ENCODE results near the gene LRR1. TPM values are rescaled to one million over a fixed set of nuclear protein-coding genes. Genes with fewer than 3 reads are reported as not detected.

LRR1 gene
- total and polyA plus RNA-seq, 9 of the 15 experiments (the other 6 are each of a cell fraction or from before 2014, with no cell fraction given), result 26.5 to 58.1 (median 31.8) TPM

DNA sequence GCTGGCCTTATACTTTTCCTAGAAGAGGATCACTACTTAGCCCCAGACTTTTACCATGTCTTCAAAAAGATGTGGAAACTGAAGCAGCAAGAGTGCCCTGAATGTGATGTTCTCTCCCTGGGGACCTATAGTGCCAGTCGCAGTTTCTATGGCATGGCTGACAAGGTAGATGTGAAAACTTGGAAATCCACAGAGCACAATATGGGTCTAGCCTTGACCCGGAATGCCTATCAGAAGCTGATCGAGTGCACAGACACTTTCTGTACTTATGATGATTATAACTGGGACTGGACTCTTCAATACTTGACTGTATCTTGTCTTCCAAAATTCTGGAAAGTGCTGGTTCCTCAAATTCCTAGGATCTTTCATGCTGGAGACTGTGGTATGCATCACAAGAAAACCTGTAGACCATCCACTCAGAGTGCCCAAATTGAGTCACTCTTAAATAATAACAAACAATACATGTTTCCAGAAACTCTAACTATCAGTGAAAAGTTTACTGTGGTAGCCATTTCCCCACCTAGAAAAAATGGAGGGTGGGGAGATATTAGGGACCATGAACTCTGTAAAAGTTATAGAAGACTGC lies 23.4 kb downstream of the LRR1 start:
- peaks cover 4 to 10% of the 10 kb centered on the region in 2 experiments; a peak in 4 of 5 replicates for H3K4me1 ChIP-seq (replicated peaks in 1 of 2; ENCODE audit: control insufficient read depth in 2 of 2, insufficient read depth in 2 of 2, low read length in 2 of 2)
- peak overlapping the region; percentile 82 for H3K4me2 ChIP-seq (ENCODE audit: insufficient read depth, low read length)
- ChIA-PET CTCF (ENCODE audit: low intra/inter-chr PET ratio) (no interaction called here), POLR2A (interaction anchor here (2.6 to 5.3 kb wide), 4 partner anchors 9 to 35 kb away, joined by 10 to 36 read pairs (median 18); partner anchors contain the start of genes DNAAF2, LRR1 and RPS29)
- no peaks in the 10 kb centered on the region for H3K27me3 ChIP-seq (ENCODE audit: control insufficient read depth in 2 of 2, insufficient read depth in 2 of 2, low read length in 2 of 2)
- H3K4me3 ChIP-seq, result peak overlapping the region; percentile 89
- TF ChIP-seq MTA1 (IDR thresholded peaks at IDR 0.05; ENCODE audit: borderline replicate concordance), result no peak
- TF ChIP-seq SNRNP70 (optimal IDR thresholded peaks at IDR 0.05; ENCODE audit: low read depth, low read length), result no peak
- TF ChIP-seq NCOA1 (IDR thresholded peaks at IDR 0.05; ENCODE audit: low read depth), result no peak
- peak; percentile 12; the same call in 1 of the 2 replicates for TF ChIP-seq TEAD4 (IDR thresholded peaks at IDR 0.05; ENCODE audit: low read length)
- TF ChIP-seq TEAD4 (CRISPR knock-in tag; IDR thresholded peaks at IDR 0.05; ENCODE audit: borderline replicate concordance), result no peak
- no peak for TF ChIP-seq HMG20B (CRISPR knock-in tag; IDR thresholded peaks at IDR 0.05)
- TF ChIP-seq, protein P1, sequence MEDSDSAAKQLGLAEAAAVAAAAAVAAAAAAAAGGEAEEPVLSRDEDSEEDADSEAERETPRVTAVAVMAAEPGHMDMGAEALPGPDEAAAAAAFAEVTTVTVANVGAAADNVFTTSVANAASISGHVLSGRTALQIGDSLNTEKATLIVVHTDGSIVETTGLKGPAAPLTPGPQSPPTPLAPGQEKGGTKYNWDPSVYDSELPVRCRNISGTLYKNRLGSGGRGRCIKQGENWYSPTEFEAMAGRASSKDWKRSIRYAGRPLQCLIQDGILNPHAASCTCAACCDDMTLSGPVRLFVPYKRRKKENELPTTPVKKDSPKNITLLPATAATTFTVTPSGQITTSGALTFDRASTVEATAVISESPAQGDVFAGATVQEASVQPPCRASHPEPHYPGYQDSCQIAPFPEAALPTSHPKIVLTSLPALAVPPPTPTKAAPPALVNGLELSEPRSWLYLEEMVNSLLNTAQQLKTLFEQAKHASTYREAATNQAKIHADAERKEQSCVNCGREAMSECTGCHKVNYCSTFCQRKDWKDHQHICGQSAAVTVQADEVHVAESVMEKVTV (CRISPR knock-in tag; IDR thresholded peaks at IDR 0.05), result no peak
- TF ChIP-seq SRSF1 (IDR thresholded peaks at IDR 0.05; ENCODE audit: low read depth, low read length), result no peak
- TF ChIP-seq FOSL1 (tag; conservative IDR thresholded peaks at IDR 0.05), result no peak
- H3K9me3 ChIP-seq (replicated peaks; ENCODE audit: control insufficient read depth, insufficient read depth, low read depth, low read length), result no peaks in the 10 kb centered on the region
- DNase-seq (ENCODE audit: extremely low read depth in 1 of 4, low spot score in 3 of 4), result no peak
- peaks cover 89% of the 10 kb centered on the region for H3K79me2 ChIP-seq (ENCODE audit: control insufficient read depth, insufficient read depth, low read length)
- intact Hi-C loops (cut with micrococcal nuclease), result loop anchor here (5.0 to 10.0 kb wide), 2 partner anchors 35 to 157 kb away; partner anchors contain the start of gene RPS29
- peaks cover 7% of the 10 kb centered on the region for H4K20me1 ChIP-seq (replicated peaks; ENCODE audit: control insufficient read depth, insufficient read depth, low read length)
- FAIRE-seq, result peak; percentile 37
- no peak overlapping the region for H2AFZ ChIP-seq (ENCODE audit: low read depth, low read length)
- BruUV-seq (replicated peaks), result TSS peak; percentile 65
- WGBS (ENCODE audit: insufficient coverage, low coverage, missing lambda C conversion rate), result 0% methylated on average over 3 of the region's 3 CpGs
- no peak for ATAC-seq
- H3K27ac ChIP-seq (ENCODE audit: extremely low read depth, low read depth, low read length), result no peak overlapping the region; the same call in 2 of the 3 replicates
- peaks cover 56% of the 10 kb centered on the region for H3K36me3 ChIP-seq (ENCODE audit: control insufficient read depth, insufficient read depth, low read length)
- peak overlapping the region; percentile 97 to 99 for H3K9ac ChIP-seq (ENCODE audit: insufficient read depth in 1 of 2, low read depth in 2 of 2, low read length in 2 of 2)
- H3K9me1 ChIP-seq (ENCODE audit: control insufficient read depth, insufficient read depth, low read length), result peaks cover 3% of the 10 kb centered on the region
- in situ Hi-C loops (cut with MboI), result no loop called here

All from K562 (cell line).